HG03521 (cell line): ENCODE results near the gene GRK4.

Source experiments
- ATAC-seq: cut with Tn5 transposase; IDR thresholded peaks from one replicate; pipeline ENCODE4 v1.9.1; 2021; ENCODE audit warnings: mild to moderate bottlenecking, moderate library complexity; ENCODE audit not compliant: unreplicated experiment

The GRK4 gene

DNA sequence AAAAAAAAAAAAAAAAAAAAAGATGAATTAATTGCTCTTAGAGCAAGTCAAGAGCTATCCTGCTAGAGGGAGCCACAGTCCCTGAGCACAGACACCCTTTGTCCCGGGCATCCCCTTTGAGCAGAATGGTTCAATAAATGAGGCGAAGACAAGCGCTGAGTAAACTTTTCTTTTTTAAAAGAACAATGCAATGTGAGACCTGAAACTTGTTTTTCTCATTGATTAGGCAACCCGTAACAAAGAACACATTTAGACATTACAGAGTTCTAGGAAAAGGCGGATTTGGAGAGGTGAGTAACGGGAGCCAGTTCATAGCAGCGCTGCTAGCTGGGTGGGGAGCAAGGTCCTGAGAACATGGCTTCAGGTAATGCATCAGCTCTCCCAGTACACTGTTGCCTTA, 46.1 kb downstream of the GRK4 start:
- no peak for ATAC-seq

- no peak for ATAC-seq
These were observed 47.2 kb downstream of the GRK4 start for GRCh38 chr4:3010577-3010976.

GRCh38 chr4:3010998-3011397, 47.6 kb downstream of the GRK4 start:
- ATAC-seq: no peak

DNA sequence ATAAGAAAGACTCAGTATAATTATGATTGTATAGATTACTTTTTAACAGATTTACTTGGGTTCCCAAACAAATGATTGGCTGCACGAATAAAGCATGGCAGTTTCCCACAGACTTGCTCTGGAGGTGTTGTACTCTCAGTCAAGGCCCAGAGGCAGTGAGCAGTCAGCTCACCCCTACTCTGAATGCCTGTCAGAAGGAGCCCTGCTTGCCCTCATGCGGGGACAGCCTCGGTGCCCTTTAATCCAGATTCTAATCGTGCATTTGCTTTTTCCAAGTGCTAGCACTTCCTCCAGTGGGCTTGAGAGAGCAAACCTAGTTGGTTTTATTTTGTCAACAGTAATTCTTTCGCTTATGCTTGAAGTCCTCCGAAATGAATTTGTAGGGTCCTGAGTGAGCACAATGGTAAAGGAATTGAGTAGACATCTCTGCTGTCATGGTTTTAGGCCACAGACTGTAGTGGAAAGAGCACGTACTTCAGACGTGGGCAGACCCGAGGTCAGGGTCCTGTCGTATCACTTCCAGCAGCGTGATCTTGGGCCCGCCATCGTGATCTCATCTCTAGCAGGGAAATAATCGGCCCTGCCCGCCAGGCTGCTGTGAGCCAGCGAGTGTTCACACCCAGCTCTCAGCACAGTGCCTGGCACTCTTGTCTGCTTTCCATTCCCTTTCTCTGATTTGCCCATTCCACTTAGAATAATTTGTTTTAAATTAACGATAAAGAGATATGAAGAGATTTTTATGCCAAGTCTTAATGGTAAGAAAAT, 48.3 kb downstream of the GRK4 start:
- ATAC-seq: no peak

DNA sequence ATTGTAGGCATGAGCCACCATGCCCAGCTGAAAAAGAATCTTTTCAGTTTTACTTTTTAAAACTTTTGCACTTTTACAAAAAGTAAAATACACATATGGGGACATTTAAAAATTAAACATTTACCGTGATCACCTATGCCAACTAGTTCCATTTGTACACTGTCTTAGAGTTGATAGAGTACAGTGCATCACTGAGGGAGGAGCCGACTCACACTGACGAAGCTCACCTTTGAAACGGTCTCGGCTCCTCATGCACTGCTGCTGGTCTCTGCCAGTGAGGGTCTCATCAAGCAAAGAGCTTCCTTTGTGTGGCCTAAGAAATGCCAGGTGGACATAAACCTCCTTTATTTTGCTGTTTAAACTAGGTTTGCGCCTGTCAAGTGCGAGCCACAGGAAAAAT, 50.0 kb downstream of the GRK4 start:
- no peak for ATAC-seq

DNA sequence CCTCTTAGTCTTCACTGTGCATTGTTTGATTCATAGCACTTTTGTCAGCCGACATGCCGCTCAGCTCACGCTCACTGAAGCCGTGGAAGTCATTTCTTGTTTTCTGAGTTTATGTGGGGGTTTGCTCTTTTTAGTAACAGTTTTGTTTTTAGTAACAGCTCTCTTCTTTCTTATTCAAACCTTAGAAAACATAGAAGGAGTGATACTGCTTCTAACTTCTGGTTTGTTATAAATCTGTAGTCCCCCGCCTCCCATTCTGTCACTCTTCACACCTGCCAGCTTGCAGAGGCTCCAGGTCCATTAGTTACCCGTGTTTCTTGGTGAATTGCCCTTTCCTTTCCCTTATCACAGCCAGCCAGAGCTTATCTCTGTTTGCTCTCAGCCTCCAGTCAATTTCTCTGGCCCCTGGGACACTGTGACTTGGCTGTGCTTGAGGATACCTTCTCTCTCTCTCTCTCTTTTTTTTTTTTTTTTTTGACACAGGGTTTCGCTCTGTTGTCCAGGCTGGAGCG, 50.5 kb downstream of the GRK4 start:
- no peak for ATAC-seq

DNA sequence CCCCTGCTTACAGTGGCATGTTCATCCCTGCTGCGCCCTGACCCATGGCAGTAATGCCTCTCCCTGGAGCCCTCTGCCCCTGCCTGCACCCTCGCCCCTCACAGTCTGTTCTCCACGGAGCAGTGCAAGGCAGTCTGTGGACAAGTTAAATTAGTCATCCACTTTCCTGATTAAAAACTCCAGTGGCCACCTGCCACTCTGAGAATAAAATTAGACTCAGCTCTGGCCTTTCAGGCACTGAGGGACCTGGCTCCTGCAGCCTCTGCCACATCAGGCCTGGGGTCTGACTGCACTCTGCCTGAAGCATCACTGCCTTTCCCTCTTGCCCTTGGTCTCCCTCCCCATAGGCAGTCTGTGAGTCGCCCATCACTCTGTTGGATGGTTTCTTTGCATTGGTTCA, 53.6 kb downstream of the GRK4 start:
- ATAC-seq: no peak

DNA sequence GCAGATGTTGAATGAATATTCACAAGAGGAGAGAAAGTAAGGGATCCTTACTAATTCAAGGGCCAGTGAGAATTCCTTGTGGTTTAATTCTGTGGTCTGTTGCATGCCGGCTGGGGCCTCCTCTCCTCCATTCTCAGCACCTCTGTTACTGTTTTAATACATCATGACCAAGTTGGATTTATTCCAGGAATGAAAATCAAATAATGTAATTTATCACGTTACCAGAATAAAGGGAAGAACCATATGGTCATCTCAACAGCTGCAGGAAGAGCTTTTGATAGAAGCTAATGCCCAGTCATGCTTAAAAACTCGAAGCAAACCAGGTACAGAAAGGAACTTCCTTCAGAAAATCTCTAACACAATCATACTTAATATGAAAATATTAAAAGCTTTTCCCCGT, 54.1 kb downstream of the GRK4 start:
- ATAC-seq: no peak

GRCh38 chr4:3019145-3019846, 55.9 kb downstream of the GRK4 start:
- no peak for ATAC-seq

- no peak for ATAC-seq
These were observed 57.8 kb downstream of the GRK4 start for GRCh38 chr4:3021127-3021526.

- no peak for ATAC-seq
These were observed 58.3 kb downstream of the GRK4 start for GRCh38 chr4:3021627-3022026.

- ATAC-seq: no peak
These were observed 58.7 kb downstream of the GRK4 start for GRCh38 chr4:3022112-3022511.

DNA sequence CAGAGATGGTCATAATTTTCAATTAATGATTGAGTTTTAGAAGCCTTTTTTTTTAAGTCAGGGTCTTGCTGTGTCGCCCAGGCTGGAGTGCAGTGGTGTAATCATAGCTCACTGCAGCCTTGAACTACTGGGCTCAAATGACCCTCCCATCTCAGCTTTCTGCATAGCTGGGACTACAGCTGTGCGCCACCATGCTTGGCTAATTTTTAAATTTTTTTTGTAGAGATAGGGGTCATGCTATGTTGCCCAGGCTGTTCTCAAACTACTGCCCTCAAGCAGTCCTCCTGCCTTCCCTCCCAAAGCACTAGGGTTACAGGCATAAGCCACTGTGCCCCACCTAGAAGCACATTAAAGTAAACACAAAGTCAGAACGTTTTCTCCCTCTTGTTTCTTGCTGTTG, 59.3 kb downstream of the GRK4 start:
- no peak for ATAC-seq

GRCh38 chr4:3025881-3026280, 62.5 kb downstream of the GRK4 start:
- no peak for ATAC-seq

DNA sequence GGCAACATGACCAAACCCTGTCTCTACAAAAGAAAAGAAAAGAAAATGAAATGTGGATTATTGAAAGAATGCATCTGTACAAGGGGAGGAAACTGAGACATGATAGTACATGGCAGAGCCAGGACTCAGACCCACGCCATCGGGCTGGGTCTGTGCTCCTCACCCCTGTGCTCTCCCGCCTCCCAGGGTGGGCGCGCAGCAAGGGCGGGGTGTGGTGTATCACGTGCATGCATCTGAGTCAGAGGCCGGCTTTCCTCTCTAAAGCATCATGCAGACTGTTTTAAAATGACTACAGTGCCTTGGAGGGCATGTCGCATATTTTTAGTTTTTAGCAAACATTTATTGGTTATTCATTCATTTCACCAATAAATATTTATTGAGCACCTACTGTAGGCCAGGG, 63.2 kb downstream of the GRK4 start:
- no peak for ATAC-seq

DNA sequence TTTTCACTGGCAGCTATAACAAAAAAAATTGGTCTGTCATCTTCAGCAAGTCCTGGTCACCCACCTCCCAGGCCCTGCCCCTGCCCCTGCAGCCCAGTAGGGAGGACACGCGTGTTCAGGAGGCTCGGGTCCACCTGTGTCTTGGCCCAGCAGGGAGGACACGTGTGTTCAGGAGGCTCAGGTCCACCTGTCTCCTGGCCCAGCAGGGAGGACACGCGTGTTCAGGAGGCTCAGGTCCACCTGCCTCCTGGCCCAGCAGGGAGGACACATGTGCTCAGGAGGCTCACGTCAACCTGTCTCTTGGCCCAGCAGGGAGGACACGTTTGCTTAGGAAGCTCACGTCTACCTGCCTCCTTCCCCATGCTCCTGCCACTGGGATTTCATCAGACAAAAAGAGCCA, 66.1 kb downstream of the GRK4 start:
- ATAC-seq: no peak

DNA sequence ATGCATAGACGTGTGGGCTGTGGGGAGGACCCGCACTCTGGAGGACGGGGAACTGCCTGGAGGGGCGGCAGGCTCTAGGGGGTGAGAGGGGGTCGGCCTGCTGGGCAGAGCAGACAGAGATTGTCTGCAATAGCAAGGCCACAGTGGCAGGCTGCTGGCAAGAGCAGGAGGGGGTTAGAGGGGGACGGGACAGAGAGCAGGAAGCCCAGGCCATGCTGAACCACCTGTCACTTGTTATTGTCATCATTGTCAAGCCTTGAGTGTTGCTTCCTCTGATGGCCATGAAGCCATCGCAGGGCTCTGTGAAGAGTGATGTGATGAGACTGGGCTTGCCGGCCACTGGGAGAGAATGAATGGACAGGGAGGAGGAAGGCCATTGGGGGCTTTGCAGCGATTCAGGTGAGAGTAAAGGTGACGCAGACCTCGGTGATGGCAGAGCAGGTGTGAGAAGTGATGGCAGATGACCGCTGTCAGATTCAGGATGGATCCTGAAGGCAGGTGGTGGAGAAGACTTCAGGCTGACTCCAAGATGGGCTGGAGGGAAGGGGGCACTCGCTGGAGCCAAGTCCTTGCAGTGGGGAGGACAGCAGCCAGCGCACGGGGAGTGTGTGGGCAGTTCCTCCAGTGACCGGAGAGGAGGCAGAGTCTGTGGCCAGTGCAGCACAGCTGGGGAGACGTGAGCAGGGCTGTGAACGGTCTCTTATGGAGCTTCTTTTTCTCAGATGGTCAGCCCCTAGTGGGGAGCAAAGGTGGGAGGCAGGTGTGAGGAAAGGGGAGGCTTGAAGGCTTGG, 67.4 kb downstream of the GRK4 start:
- no peak for ATAC-seq

DNA sequence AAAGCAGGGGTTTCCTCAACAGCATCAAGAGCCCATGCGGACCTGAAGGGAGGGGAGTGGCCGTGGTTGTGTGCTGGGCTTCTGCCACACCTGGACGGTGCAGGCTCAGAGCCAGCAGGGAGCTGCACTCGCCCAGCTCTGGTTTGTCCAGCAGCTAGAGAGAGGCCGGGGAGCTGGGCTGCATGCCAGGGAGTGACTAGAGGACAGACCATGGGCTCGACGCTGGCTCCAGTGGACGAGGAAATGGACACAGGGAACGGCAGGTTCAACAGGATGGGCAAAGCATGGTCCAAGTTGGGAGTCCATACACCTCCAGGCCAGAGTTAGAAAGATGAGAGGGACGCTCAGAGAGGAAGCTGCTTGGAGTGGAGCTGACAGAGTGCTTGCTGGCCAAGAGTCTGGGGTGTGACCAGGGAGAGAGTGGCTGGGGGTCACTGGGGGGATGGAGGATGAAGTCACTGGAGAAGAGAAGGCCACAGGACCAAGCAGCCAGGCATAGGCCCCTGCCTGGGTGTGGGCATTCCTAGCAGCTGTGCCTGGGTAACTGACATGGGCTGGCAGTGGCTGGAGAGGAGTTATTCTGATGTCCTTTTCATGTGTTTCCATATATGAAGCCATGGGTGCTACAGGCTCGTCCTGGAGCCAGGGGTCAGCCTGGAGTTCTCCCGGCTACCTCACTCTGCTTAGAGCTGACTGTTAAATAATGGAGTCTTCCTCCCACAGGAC, 68.1 kb downstream of the GRK4 start:
- no peak for ATAC-seq

DNA sequence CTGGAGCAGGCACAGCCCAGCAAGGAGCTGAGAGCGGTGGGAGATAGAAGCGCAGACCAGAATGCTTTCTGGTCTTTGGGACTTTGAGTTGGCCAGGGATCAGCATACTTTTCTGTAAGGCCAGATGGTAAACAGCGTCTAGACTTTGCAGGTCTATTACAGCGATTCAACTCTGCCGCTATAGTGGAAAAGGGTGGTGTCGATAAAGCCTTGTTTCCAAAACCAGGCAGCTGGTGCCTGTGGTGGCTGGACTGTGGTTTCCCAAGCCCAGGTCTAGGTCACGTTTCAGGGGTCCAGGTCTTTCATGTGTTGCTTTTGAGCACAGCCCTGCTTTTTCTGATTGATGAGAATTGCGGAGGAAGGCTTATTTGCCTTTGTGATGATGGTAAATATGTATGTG, 70.9 kb downstream of the GRK4 start:
- ATAC-seq: no peak

DNA sequence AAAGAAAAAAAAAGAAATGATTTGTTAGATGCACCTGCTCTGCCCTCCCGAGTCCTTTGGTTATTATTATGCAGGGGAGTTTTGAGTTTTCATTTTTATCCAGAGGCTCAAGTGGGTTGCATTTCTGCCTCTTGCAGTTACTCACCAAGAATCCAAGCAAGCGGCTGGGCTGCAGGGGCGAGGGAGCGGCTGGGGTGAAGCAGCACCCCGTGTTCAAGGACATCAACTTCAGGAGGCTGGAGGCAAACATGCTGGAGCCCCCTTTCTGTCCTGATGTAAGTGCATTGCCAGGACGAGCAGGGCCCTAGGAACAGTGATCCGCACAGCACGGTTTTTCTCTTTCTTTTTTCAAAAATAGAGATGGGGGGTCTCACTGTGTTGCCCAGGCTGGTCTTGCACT, 71.9 kb downstream of the GRK4 start:
- ATAC-seq: no peak

GRCh38 chr4:3035674-3036073, 72.3 kb downstream of the GRK4 start:
- ATAC-seq: no peak
